ENCODE results near the gene PLA2G3.

The PLA2G3 gene

GRCh38 chr22:31140746-31141145, 438 bp upstream of the PLA2G3 start:
- no peak for TF ChIP-seq EZH2 (IDR thresholded peaks at IDR 0.05; ENCODE audit: borderline replicate concordance, low read depth, low read length, severe bottlenecking)
- no peak for TF ChIP-seq CTCF (IDR thresholded peaks at IDR 0.05; ENCODE audit: borderline replicate concordance, extremely low read depth, low read length, poor library complexity, severe bottlenecking)
- no peaks in the 10 kb centered on the region for H3K27me3 ChIP-seq (ENCODE audit: insufficient read depth, low read length, poor library complexity)
- no peak overlapping the region for H3K4me3 ChIP-seq (ENCODE audit: low read depth in 1 of 2, low read length in 2 of 2)
- H3K9me3 ChIP-seq (ENCODE audit: insufficient read depth, low read length, severe bottlenecking): no peaks in the 10 kb centered on the region
- no peak overlapping the region for H2AFZ ChIP-seq (ENCODE audit: low read depth, low read length)
- no peaks in the 10 kb centered on the region for H4K20me1 ChIP-seq (ENCODE audit: insufficient read depth, low read length)
- H3K4me1 ChIP-seq (ENCODE audit: insufficient read depth, low read length): no peaks in the 10 kb centered on the region
- no peak overlapping the region for H3K9ac ChIP-seq (ENCODE audit: low read depth, low read length)
- DNase-seq (no peak), ATAC-seq (ENCODE audit: insufficient read depth, low read depth) (no peak)
- H3K36me3 ChIP-seq (ENCODE audit: insufficient read depth, low read length): no peaks in the 10 kb centered on the region
- H3K79me2 ChIP-seq (ENCODE audit: insufficient read depth, low read length): no peaks in the 10 kb centered on the region
- no peak overlapping the region for H3K4me2 ChIP-seq (ENCODE audit: insufficient read depth, low read length)
- H3K27ac ChIP-seq (ENCODE audit: low read length): no peak overlapping the region

GRCh38 chr22:31139066-31139465, 1.2 kb downstream of the PLA2G3 start:
- no peak for ATAC-seq (ENCODE audit: insufficient read depth, low read depth)

GRCh38 chr22:31138126-31138525, 2.2 kb downstream of the PLA2G3 start:
- H3K9ac ChIP-seq (ENCODE audit: low read depth, low read length): no peak overlapping the region
- TF ChIP-seq CTCF (IDR thresholded peaks at IDR 0.05; ENCODE audit: borderline replicate concordance, extremely low read depth, low read length, poor library complexity, severe bottlenecking) (no peak), EZH2 (IDR thresholded peaks at IDR 0.05; ENCODE audit: borderline replicate concordance, low read depth, low read length, severe bottlenecking) (no peak)
- H2AFZ ChIP-seq (ENCODE audit: low read depth, low read length): no peak overlapping the region
- no peak for DNase-seq
- no peaks in the 10 kb centered on the region for H3K79me2 ChIP-seq (ENCODE audit: insufficient read depth, low read length)
- no peak overlapping the region for H3K4me3 ChIP-seq (ENCODE audit: low read depth in 1 of 2, low read length in 2 of 2)
- H3K36me3 ChIP-seq (ENCODE audit: insufficient read depth, low read length): no peaks in the 10 kb centered on the region
- H3K27ac ChIP-seq (ENCODE audit: low read length): no peak overlapping the region
- no peaks in the 10 kb centered on the region for H3K4me1 ChIP-seq (ENCODE audit: insufficient read depth, low read length)
- no peaks in the 10 kb centered on the region for H4K20me1 ChIP-seq (ENCODE audit: insufficient read depth, low read length)
- no peak for ATAC-seq (ENCODE audit: insufficient read depth, low read depth)
- H3K27me3 ChIP-seq (ENCODE audit: insufficient read depth, low read length, poor library complexity): no peaks in the 10 kb centered on the region
- no peaks in the 10 kb centered on the region for H3K9me3 ChIP-seq (ENCODE audit: insufficient read depth, low read length, severe bottlenecking)
- H3K4me2 ChIP-seq (ENCODE audit: insufficient read depth, low read length): no peak overlapping the region

More at GRCh38 chr22:31139066-31139465, 1.2 kb downstream of the PLA2G3 start:
- no peak for DNase-seq
- Histone ChIP-seq H3K36me3 (ENCODE audit: insufficient read depth, low read length) (no peaks in the 10 kb centered on the region), H3K79me2 (ENCODE audit: insufficient read depth, low read length) (no peaks in the 10 kb centered on the region), H4K20me1 (ENCODE audit: insufficient read depth, low read length) (no peaks in the 10 kb centered on the region), H3K4me2 (ENCODE audit: insufficient read depth, low read length) (no peak overlapping the region), H3K9ac (ENCODE audit: low read depth, low read length) (no peak overlapping the region), H3K27me3 (ENCODE audit: insufficient read depth, low read length, poor library complexity) (no peaks in the 10 kb centered on the region), H3K4me1 (ENCODE audit: insufficient read depth, low read length) (no peaks in the 10 kb centered on the region), H3K9me3 (ENCODE audit: insufficient read depth, low read length, severe bottlenecking) (no peaks in the 10 kb centered on the region), H3K4me3 (ENCODE audit: low read depth in 1 of 2, low read length in 2 of 2) (no peak overlapping the region), H3K27ac (ENCODE audit: low read length) (no peak overlapping the region), H2AFZ (ENCODE audit: low read depth, low read length) (no peak overlapping the region)
- TF ChIP-seq EZH2 (IDR thresholded peaks at IDR 0.05; ENCODE audit: borderline replicate concordance, low read depth, low read length, severe bottlenecking) (no peak), CTCF (IDR thresholded peaks at IDR 0.05; ENCODE audit: borderline replicate concordance, extremely low read depth, low read length, poor library complexity, severe bottlenecking) (no peak)

GRCh38 chr22:31137721-31138120, 2.6 kb downstream of the PLA2G3 start:
- Histone ChIP-seq H3K9me3 (ENCODE audit: insufficient read depth, low read length, severe bottlenecking) (no peaks in the 10 kb centered on the region), H3K4me2 (ENCODE audit: insufficient read depth, low read length) (no peak overlapping the region), H3K27me3 (ENCODE audit: insufficient read depth, low read length, poor library complexity) (no peaks in the 10 kb centered on the region), H3K4me1 (ENCODE audit: insufficient read depth, low read length) (no peaks in the 10 kb centered on the region), H3K27ac (ENCODE audit: low read length) (no peak overlapping the region), H3K9ac (ENCODE audit: low read depth, low read length) (no peak overlapping the region), H2AFZ (ENCODE audit: low read depth, low read length) (no peak overlapping the region), H3K79me2 (ENCODE audit: insufficient read depth, low read length) (no peaks in the 10 kb centered on the region), H4K20me1 (ENCODE audit: insufficient read depth, low read length) (no peaks in the 10 kb centered on the region), H3K4me3 (ENCODE audit: low read depth in 1 of 2, low read length in 2 of 2) (no peak overlapping the region), H3K36me3 (ENCODE audit: insufficient read depth, low read length) (no peaks in the 10 kb centered on the region)
- ATAC-seq (ENCODE audit: insufficient read depth, low read depth) (no peak), DNase-seq (no peak)
- TF ChIP-seq CTCF (IDR thresholded peaks at IDR 0.05; ENCODE audit: borderline replicate concordance, extremely low read depth, low read length, poor library complexity, severe bottlenecking) (no peak), EZH2 (IDR thresholded peaks at IDR 0.05; ENCODE audit: borderline replicate concordance, low read depth, low read length, severe bottlenecking) (no peak)

All from DND-41 (cell line).